ENCODE results near the gene FRG1.

DNA sequence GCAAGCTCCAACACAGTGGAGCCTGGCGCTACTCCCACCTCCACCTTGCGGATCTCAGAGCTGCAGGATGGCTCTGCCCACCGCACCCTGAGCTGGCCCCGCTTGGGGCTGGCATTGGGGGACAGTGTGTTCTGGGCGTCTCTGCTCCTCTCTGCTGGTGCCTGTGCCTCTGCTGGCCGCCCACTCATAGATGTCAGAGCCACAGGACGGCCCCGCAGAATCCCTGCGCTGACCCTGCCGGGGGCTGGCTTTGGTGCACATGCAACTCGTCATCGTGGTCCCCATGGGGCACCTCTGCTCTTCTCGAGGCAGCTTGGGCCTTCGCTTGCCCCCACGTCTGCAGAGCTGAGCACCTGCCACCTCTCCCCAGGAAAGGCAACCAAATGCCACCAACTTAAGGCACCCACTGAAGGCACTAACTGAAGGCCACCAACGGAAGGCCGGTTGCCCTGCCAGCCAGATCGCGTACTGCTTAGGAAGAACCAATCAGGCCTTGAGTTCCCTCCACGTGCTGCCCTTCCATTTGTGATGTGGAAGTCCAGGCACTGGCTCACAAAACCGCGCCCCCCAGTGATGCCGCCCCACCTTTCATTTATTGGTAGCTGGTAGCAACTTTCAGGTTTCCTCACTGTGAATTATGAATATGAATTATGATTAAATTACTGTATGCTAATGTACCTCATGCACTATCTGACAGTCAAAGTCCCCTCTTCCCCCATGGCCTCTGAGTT lies 23.3 kb upstream of the FRG1 start:
- TF ChIP-seq CTCF (IDR thresholded peaks at IDR 0.05 in 8 of 11, conservative IDR thresholded peaks at IDR 0.05 in 3 of 11): no peak
- no peak for TF ChIP-seq POLR2A (IDR thresholded peaks at IDR 0.05)
- no peak for TF ChIP-seq POLR2AphosphoS5 (IDR thresholded peaks at IDR 0.05)

Measured in spleen (tissue), 7 donors.